Omental fat pad (tissue), 4 donors: Measurements from ENCODE around the gene TMEM72. TPM values are rescaled to one million over a fixed set of nuclear protein-coding genes. Genes with fewer than 3 reads are reported as not detected.
A peak's percentile ranks its signal among the peaks of the same experiment; 100 is the strongest.

Source experiments
- ATAC-seq: fragments of 150-250 bp; one replicate; pipeline ENCODE4 v1.9.1; 2016; ENCODE audit warnings: mild to moderate bottlenecking, moderate library complexity; ENCODE audit not compliant: low FRiP score
- DNase-seq: peaks from one replicate; pipeline ENCODE4 v3.0.0-alpha.2; 2019; ENCODE audit warnings: low spot score
- total RNA-seq, 4 donors: library from RNA; depleted of rRNA; stranded (reverse); fragments of >200 nt; gene quantifications; one replicate each; pipeline ENCODE4 v1.1.0, GENCODE V29; 2016
- TF ChIP-seq, protein P1 (sequence below), 3 donors: fragments of 450-650 bp; IDR thresholded peaks; one replicate each; pipeline ENCODE4 v1.5.1; 2016 to 2017; ENCODE audit warnings: antibody characterized with exemption in 3 of 3, mild to moderate bottlenecking in 3 of 3, moderate library complexity in 2 of 3

TMEM72 gene
- total RNA-seq, 4 donors from 2014 or later: not detected

DNA sequence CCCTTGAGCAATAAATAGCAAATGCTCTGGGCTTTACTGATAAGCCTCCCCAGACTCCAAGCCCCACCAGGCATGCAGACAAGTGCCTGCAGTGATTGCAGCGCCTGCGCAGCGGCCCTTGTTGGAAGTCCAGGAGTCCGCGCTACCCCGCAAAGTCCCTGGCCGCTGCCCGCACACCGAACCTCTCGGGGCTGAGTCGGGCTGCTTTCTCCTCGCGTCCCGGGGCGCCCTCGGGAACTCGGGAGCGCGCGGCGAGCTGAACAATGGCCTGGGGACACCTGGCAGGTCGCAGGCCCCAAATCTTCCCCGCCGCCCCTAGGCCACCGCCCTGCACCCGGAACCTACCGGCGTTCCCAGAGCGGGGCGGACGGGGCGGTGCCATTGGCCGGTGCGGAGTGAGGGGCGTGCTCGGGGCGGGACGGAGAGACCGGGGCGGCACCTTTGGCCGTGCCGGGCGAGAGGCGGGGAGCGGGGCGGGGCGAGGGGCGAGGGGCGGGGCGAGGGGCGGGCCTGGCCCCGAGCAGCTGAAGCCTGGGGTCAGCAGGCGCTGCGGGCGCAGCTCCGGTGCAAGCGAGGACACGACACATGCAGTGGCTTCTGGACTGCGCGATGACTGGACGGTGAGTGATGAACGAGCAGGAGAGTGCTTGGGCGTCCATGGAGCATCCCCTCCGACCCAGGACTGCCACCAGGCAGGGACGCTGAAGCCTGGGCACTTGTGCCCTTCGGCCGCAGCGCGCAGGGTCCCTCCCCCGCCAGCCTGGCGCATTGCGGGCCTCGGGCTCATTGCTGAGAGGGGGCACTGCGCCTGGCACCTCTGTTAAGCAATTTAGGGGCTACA, 48.3 kb downstream of the TMEM72 start, which contains the start of gene RASSF4:
Gene RASSF4 (plus strand): TSS at position 556 of the 841 bp plus-strand sequence. CDS start 10,401 bp downstream, outside the sequence.
- ATAC-seq (peak; percentile 98), DNase-seq (peak; percentile 66)
- TF ChIP-seq, protein P1, sequence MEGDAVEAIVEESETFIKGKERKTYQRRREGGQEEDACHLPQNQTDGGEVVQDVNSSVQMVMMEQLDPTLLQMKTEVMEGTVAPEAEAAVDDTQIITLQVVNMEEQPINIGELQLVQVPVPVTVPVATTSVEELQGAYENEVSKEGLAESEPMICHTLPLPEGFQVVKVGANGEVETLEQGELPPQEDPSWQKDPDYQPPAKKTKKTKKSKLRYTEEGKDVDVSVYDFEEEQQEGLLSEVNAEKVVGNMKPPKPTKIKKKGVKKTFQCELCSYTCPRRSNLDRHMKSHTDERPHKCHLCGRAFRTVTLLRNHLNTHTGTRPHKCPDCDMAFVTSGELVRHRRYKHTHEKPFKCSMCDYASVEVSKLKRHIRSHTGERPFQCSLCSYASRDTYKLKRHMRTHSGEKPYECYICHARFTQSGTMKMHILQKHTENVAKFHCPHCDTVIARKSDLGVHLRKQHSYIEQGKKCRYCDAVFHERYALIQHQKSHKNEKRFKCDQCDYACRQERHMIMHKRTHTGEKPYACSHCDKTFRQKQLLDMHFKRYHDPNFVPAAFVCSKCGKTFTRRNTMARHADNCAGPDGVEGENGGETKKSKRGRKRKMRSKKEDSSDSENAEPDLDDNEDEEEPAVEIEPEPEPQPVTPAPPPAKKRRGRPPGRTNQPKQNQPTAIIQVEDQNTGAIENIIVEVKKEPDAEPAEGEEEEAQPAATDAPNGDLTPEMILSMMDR (IDR thresholded peaks at IDR 0.05): no peak

DNA sequence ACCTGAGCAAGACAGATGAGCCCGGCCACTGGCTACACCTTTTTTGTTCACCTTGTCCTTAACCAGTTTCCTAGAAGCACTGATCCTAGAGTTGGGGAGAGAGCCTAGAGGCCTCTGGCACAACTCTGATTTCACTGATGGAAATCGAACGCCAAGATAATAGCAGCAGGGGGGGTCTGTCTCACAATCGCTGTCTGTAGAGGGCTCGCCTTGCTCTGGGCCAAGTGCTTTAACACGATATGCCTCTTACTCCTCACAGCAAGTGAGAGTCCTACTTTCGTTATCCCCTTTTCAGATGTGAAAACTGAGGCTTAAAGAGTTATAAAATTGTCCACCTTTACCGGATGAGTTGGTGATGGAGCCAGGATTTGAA, 48.9 kb downstream of the TMEM72 start:
- ATAC-seq (no peak), DNase-seq (no peak)
- TF ChIP-seq, protein P1 (IDR thresholded peaks at IDR 0.05): no peak

DNA sequence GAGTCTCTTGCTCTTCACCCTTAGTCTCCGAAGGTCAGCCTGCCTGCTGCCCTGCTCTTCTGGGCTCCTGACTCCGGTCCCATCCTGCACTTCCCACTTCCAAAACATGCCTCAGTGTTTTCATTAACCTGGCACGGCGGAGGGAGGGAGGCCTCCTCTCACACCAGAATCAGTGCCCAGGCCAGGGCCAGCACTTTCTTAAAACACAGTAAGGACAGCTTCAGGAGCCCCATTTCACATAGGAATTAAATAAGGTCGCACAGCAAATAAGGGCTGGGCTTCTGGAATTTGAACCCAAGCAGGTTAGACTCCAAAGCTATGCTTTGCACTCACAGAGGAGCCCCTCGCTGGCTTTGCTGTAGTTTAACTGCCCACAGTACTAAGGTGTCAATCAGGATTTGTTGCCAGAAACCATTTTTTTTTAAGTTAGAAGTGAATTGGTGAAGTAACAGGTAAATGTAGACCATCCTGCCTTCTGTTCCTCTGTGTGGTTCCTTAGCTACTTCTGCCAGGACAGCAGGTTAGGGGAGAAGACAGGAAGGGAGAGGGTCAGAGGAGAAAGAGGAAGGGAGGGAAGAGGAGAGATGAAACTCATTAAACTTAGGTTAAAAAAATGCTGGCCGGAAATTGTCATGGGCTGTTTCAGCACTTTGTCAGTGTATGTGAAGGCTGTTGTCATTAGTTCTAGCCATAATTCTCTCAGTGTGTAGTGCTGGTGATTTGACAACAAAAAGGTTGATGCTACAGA, 49.5 kb downstream of the TMEM72 start:
- ATAC-seq (no peak), DNase-seq (peak; percentile 21)
- TF ChIP-seq, protein P1 (IDR thresholded peaks at IDR 0.05): no peak

DNA sequence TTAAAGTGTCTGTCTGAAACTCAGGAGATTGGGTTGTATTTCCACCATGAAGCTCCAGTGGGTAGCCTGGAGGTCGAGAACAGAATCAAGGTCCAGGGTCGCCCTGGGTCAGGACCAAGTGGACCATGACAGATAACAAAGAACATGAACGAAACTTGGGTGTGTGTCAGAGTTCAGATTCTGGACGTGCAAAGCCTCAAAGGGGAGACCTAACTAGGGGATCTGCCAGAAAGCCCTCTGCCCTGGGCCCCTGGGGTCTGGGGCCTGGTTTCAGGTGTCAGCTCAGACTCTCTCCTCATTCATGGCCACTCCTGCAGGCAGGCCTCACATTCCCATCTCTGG, 50.1 kb downstream of the TMEM72 start:
- DNase-seq: peak; percentile 15
- TF ChIP-seq, protein P1 (IDR thresholded peaks at IDR 0.05): no peak
- no peak for ATAC-seq

DNA sequence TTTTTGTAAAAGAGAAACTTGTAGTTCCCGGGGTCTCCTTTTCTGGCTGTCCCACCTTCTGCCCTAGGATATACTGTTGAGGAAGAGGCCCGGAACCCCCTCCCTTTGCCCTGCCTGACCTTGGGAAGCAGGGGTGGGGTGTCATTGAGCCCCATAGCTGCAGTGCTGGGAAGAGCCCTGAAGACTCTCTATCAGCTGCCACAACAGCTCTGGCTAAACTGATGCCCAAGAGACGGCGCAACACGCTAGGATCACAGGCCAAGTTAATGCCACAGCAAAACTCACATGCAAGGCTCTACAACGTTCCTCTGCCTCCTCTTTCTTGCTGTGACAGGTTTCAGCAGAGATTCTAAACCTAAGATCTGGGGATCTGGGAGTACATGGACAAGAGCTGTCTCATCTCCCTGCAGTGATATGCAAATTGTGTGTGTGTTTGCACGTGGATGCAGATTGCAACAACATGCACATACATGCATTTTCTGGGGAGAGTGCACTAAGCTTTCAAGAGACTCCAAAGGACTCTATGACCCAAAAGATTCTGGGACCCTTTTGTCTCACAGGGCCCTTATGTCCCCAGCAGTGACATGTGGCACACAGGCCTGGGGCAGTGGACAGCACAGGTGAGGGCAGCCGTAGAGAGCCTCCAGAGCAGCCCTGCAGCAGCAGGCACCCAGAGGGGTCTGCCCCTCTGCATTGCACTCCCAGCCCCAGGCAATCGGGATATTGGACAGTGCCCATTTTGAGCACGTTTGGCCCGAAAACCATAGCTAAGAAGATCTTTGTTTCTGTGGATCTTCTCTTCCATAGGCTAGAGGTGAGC, 51.0 kb downstream of the TMEM72 start:
- ATAC-seq (no peak), DNase-seq (peak; percentile 16)
- TF ChIP-seq, protein P1 (IDR thresholded peaks at IDR 0.05): no peak

DNA sequence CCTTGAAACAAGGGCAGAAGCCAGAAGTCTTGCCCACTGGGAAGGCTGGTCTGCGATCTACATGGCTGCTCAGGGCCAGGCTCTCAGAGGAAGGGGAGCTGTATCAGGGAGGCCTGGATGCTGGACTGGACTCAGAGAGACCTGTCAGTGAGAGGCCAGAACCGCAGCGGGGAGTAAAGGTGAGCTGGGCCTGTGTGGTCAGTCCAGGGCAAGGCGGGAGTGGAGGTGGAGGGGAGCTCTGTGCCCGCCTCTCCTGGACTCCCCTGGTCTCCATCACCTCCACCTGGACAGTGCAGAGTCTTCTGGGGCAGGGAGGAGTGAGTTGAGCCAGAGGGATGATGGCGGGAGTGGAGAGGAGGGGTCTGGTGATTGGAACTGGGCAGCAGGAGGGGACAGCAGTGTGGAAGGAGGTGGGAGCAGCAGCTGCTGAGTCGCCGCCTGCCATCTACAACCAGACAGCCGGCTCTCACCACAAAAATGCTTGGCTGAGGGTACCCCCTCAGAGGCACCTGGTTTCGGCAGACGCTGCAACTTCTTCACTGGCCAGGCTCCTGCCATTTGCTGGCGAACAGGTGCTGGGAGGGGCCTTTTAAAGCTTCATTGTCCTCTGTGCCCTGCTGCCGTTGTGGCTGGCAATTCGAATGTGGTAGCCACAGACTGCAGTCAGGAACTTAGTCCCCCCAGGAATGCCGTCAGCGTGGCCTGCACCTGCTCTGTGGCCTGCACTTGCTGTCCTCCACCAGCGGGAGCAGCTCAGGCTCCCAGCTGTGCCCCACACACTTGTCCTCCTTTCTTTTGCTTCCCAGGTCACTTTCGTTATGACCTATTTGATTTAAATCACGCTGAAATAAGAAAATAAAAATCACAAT, 52.0 kb downstream of the TMEM72 start:
- ATAC-seq (no peak), DNase-seq (peak; percentile 14)
- TF ChIP-seq, protein P1 (IDR thresholded peaks at IDR 0.05): no peak
